Esophagus squamous epithelium (tissue), 4 donors: ENCODE measurements around the gene AREL1.

ENCODE experiments used
- CTCF ChIP-seq, 6 experiments: fragments of 450-650 bp in 4 of 6; fragments of 200-600 bp in 2 of 6; sonication (generic) in 2 of 6; IDR thresholded peaks; one replicate each; pipeline ENCODE4 v1.5.1; 2016 to 2019; ENCODE audit warnings: antibody characterized with exemption in 6 of 6, mild to moderate bottlenecking in 4 of 6, moderate library complexity in 4 of 6
- POLR2A ChIP-seq, 4 donors: fragments of 450-650 bp; IDR thresholded peaks; one replicate each; pipeline ENCODE4 v1.6.1; 2017; ENCODE audit warnings: antibody characterized with exemption in 4 of 4, mild to moderate bottlenecking in 4 of 4, moderate library complexity in 3 of 4

- TF ChIP-seq CTCF (IDR thresholded peaks at IDR 0.05): no peak
- no peak for TF ChIP-seq POLR2A (IDR thresholded peaks at IDR 0.05)
Measured at GRCh38 chr14:74723134-74723533, 10.3 kb upstream of the AREL1 start.
